ENCODE data around the gene LMO7. TPM values are rescaled to one million over a fixed set of nuclear protein-coding genes. Genes with fewer than 3 reads are reported as not detected.

The LMO7 gene
- total RNA-seq, 1 experiment from 2014 or later: 18.5 TPM

GRCh38 chr13:75724752-75725517, 88.8 kb downstream of the LMO7 start:
- Mint-ChIP-seq H3K36me3 (peaks cover 7% of the 10 kb centered on the region; the same call in 1 of the 2 replicates), H3K4me1 (no peaks in the 10 kb centered on the region), H3K27me3 (ENCODE audit: low read depth) (no peaks in the 10 kb centered on the region), H3K4me3 (no peak overlapping the region), H3K27ac (no peak overlapping the region), H3K9me3 (peaks cover 16% of the 10 kb centered on the region)
- ATAC-seq (no peak), DNase-seq (ENCODE audit: low spot score) (no peak)
- TF ChIP-seq HMGA2 (CRISPR knock-in tag; IDR thresholded peaks at IDR 0.05) (no peak), RELA (CRISPR knock-in tag; IDR thresholded peaks at IDR 0.05; ENCODE audit: borderline replicate concordance) (no peak), MLX (CRISPR knock-in tag; IDR thresholded peaks at IDR 0.05) (no peak), ARID4B (CRISPR knock-in tag; IDR thresholded peaks at IDR 0.05; ENCODE audit: borderline replicate concordance) (no peak), SP1 (CRISPR knock-in tag; conservative IDR thresholded peaks at IDR 0.05) (no peak), ZNF219 (CRISPR knock-in tag; IDR thresholded peaks at IDR 0.05; ENCODE audit: borderline replicate concordance) (no peak), AR (CRISPR knock-in tag; IDR thresholded peaks at IDR 0.05) (no peak), OVOL2 (CRISPR knock-in tag; IDR thresholded peaks at IDR 0.05; ENCODE audit: borderline replicate concordance) (no peak), NFATC4 (CRISPR knock-in tag; IDR thresholded peaks at IDR 0.05) (no peak), FOXP1 (CRISPR knock-in tag; IDR thresholded peaks at IDR 0.05; ENCODE audit: borderline replicate concordance) (no peak), NR1H2 (CRISPR knock-in tag; IDR thresholded peaks at IDR 0.05) (no peak), RORB (CRISPR knock-in tag; IDR thresholded peaks at IDR 0.05) (no peak), ZNF416 (CRISPR knock-in tag; IDR thresholded peaks at IDR 0.05) (no peak), ZSCAN18 (CRISPR knock-in tag; IDR thresholded peaks at IDR 0.05) (no peak), ETV6 (CRISPR knock-in tag; IDR thresholded peaks at IDR 0.05) (no peak), ZNF121 (CRISPR knock-in tag; IDR thresholded peaks at IDR 0.05) (no peak)
- TF ChIP-seq, protein P1, sequence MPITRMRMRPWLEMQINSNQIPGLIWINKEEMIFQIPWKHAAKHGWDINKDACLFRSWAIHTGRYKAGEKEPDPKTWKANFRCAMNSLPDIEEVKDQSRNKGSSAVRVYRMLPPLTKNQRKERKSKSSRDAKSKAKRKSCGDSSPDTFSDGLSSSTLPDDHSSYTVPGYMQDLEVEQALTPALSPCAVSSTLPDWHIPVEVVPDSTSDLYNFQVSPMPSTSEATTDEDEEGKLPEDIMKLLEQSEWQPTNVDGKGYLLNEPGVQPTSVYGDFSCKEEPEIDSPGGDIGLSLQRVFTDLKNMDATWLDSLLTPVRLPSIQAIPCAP (CRISPR knock-in tag; IDR thresholded peaks at IDR 0.05): no peak
- TF ChIP-seq, protein P2, sequence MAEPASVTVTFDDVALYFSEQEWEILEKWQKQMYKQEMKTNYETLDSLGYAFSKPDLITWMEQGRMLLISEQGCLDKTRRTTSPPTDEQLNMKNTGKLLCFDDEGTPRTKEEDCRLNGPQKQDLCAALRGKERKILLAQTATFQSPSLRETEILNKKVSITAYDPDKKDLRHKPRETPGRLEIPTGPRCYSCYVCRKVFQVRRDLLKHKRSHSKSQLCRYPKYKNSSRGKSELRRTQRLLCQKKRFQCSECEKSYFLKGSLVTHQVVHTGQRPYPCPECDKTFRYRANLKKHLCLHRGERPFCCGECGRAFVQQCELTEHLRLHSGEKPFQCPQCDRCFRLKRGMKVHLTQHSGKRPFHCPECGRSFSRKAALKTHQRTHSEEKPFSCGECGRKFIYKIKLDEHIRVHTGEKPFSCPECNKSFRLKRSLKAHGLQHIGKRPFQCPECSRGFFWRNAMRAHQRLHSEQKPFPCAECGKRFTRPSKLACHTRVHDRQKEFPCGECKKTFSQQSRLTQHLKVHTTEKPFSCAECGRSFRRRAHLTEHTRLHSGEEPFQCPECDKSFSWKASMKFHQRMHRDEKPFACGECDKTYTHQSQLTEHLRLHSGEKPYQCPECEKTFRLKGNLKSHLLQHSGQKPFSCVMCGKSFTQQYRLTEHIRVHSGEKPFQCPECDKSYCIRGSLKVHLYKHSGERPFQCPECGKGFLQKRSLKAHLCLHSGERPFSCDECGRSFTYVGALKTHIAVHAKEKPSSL (CRISPR knock-in tag; conservative IDR thresholded peaks at IDR 0.05): no peak
- TF ChIP-seq, protein P3, sequence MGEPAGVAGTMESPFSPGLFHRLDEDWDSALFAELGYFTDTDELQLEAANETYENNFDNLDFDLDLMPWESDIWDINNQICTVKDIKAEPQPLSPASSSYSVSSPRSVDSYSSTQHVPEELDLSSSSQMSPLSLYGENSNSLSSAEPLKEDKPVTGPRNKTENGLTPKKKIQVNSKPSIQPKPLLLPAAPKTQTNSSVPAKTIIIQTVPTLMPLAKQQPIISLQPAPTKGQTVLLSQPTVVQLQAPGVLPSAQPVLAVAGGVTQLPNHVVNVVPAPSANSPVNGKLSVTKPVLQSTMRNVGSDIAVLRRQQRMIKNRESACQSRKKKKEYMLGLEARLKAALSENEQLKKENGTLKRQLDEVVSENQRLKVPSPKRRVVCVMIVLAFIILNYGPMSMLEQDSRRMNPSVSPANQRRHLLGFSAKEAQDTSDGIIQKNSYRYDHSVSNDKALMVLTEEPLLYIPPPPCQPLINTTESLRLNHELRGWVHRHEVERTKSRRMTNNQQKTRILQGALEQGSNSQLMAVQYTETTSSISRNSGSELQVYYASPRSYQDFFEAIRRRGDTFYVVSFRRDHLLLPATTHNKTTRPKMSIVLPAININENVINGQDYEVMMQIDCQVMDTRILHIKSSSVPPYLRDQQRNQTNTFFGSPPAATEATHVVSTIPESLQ (CRISPR knock-in tag; IDR thresholded peaks at IDR 0.05): no peak
- POLR2A ChIA-PET: no interaction called here
- CTCF ChIA-PET: interaction anchor here (1.0 kb wide), 1 partner anchor 29 kb away, joined by 3 read pairs; no protein-coding TSS in a partner anchor

Data from WTC11 (cell line).